IPS-15b (cell line): ENCODE measurements around the gene CCL13.

Experiments used
- H3K27me3 ChIP-seq: one replicate; pipeline ENCODE4 v1.6.1; 2013; ENCODE audit warnings: low read length; ENCODE audit not compliant: control insufficient read depth, insufficient read depth
- H3K36me3 ChIP-seq: one replicate; pipeline ENCODE4 v1.6.1; 2013; ENCODE audit warnings: low read length; ENCODE audit not compliant: control insufficient read depth, insufficient read depth
- H3K4me1 ChIP-seq: one replicate; pipeline ENCODE4 v1.6.1; 2013; ENCODE audit warnings: mild to moderate bottlenecking, low read length; ENCODE audit not compliant: control insufficient read depth, insufficient read depth
- H3K4me3 ChIP-seq: one replicate; pipeline ENCODE4 v1.5.1; 2013; ENCODE audit warnings: low read depth, low read length
- H3K9ac ChIP-seq: one replicate; pipeline ENCODE4 v1.6.1; 2013; ENCODE audit warnings: low read depth, mild to moderate bottlenecking, low read length
- H3K9me3 ChIP-seq: one replicate; pipeline ENCODE4 v1.6.1; 2013; ENCODE audit warnings: mild to moderate bottlenecking, low read length; ENCODE audit not compliant: control insufficient read depth, insufficient read depth

Gene CCL13

GRCh38 chr17:34364751-34365150 is 8.5 kb downstream of the CCL13 start:
- Histone ChIP-seq H3K27me3 (peaks cover 2% of the 10 kb centered on the region), H3K4me1 (no peaks in the 10 kb centered on the region), H3K9me3 (no peaks in the 10 kb centered on the region), H3K9ac (no peak overlapping the region), H3K4me3 (no peak overlapping the region), H3K36me3 (no peaks in the 10 kb centered on the region)

- Histone ChIP-seq H3K9ac (no peak overlapping the region), H3K4me3 (no peak overlapping the region), H3K36me3 (no peaks in the 10 kb centered on the region), H3K4me1 (no peaks in the 10 kb centered on the region), H3K27me3 (peaks cover 2% of the 10 kb centered on the region), H3K9me3 (no peaks in the 10 kb centered on the region)
Measured at GRCh38 chr17:34365340-34365739, 9.1 kb downstream of the CCL13 start.

GRCh38 chr17:34366010-34366409 is 9.7 kb downstream of the CCL13 start:
- peaks cover 2% of the 10 kb centered on the region for H3K27me3 ChIP-seq
- H3K4me1 ChIP-seq: no peaks in the 10 kb centered on the region
- no peak overlapping the region for H3K9ac ChIP-seq
- no peaks in the 10 kb centered on the region for H3K9me3 ChIP-seq
- no peaks in the 10 kb centered on the region for H3K36me3 ChIP-seq
- H3K4me3 ChIP-seq: no peak overlapping the region

DNA sequence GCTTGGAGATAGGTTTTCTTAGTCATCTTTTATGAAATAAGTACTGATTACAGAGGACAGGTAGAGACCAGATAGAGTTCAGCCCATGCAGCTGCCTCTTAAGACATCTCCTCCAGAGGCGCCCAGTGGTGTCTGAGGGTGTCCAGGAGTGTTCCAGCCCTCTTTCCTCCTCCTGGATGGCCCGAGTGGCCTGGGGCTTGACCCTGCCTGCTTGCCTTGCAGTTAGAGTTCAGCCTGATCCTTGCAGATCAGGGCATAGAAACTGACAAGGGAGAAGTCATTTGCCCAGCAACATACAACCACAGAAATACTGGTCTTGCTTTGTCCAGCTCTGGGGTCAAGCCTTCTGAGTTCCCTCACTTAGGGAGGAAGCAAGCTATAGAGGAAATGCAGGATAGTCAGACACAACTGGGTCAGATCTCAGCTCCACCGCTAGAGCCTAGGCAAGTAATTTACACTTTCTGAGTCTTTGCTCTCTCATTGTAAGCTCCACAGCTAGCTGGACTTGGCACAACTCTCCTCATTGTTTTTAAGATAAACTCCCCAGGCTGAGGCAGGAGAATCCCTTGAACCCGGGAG is 10.3 kb downstream of the CCL13 start:
- Histone ChIP-seq H3K4me1 (no peaks in the 10 kb centered on the region), H3K27me3 (peaks cover 2% of the 10 kb centered on the region), H3K9ac (no peak overlapping the region), H3K9me3 (no peaks in the 10 kb centered on the region), H3K36me3 (no peaks in the 10 kb centered on the region), H3K4me3 (no peak overlapping the region)

- Histone ChIP-seq H3K9ac (no peak overlapping the region), H3K4me1 (no peaks in the 10 kb centered on the region), H3K9me3 (no peaks in the 10 kb centered on the region), H3K4me3 (no peak overlapping the region), H3K27me3 (no peaks in the 10 kb centered on the region), H3K36me3 (no peaks in the 10 kb centered on the region)
Measured at GRCh38 chr17:34367486-34368195, 11.4 kb downstream of the CCL13 start.

GRCh38 chr17:34368196-34368945 is 12.1 kb downstream of the CCL13 start:
- no peak overlapping the region for H3K9ac ChIP-seq
- H3K9me3 ChIP-seq: no peaks in the 10 kb centered on the region
- no peaks in the 10 kb centered on the region for H3K4me1 ChIP-seq
- no peaks in the 10 kb centered on the region for H3K27me3 ChIP-seq
- no peak overlapping the region for H3K4me3 ChIP-seq
- no peaks in the 10 kb centered on the region for H3K36me3 ChIP-seq

GRCh38 chr17:34368946-34369500 is 12.7 kb downstream of the CCL13 start:
- no peaks in the 10 kb centered on the region for H3K27me3 ChIP-seq
- no peaks in the 10 kb centered on the region for H3K4me1 ChIP-seq
- H3K4me3 ChIP-seq: no peak overlapping the region
- no peak overlapping the region for H3K9ac ChIP-seq
- no peaks in the 10 kb centered on the region for H3K9me3 ChIP-seq
- H3K36me3 ChIP-seq: no peaks in the 10 kb centered on the region

DNA sequence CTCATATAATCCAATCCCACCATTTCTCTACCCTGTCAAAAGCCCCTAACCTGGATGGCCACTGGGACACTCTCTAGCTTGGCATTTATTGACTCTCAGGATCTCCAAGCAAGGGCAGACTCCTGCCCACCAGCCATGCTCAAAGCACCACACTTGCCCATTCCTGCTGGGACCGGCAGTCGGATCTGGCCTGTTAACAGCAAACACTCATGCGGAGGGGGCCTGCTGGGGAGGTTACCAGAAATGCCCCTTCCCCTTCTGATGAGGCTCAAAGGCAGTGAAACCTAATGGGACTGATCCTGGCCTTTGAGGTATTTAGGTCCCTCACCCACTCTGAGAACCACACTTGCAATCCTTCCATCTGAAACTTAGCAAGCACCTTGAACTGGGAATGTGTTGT is 13.3 kb downstream of the CCL13 start:
- Histone ChIP-seq H3K27me3 (no peaks in the 10 kb centered on the region), H3K4me3 (no peak overlapping the region), H3K4me1 (no peaks in the 10 kb centered on the region), H3K9me3 (no peaks in the 10 kb centered on the region), H3K9ac (no peak overlapping the region), H3K36me3 (no peaks in the 10 kb centered on the region)

DNA sequence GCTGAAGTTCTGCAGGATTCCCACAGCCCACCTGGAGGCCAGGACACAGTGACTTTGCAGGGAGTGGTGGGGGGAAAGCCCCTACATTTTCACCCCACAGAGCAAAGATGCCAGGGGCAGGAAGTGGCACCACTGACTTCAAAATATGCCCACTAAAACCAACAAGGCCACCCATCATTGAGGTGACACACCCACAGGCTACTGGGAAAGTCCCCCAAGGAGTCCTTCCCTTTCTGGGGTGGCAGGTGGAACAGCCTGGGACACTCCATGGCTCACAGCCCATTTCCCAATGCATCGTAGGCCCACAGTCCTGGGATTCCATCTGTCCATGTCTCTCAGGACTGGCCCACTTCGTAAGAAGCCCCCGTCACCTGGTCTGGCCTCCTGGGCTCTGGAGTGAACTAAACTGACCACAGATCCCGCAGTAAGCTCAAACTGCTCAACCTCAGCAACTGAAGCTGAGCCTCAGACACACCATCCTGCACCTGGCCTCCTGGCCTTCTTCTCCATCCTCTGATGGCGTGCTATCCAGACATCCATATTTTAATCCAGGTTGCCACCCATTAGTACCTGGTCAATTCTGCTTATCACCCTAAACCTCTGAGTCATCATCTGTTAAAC is 14.2 kb downstream of the CCL13 start:
- Histone ChIP-seq H3K4me1 (no peaks in the 10 kb centered on the region), H3K36me3 (no peaks in the 10 kb centered on the region), H3K4me3 (no peak overlapping the region), H3K9ac (no peak overlapping the region), H3K27me3 (no peaks in the 10 kb centered on the region), H3K9me3 (no peaks in the 10 kb centered on the region)

- Histone ChIP-seq H3K27me3 (no peaks in the 10 kb centered on the region), H3K4me3 (no peak overlapping the region), H3K36me3 (no peaks in the 10 kb centered on the region), H3K4me1 (no peaks in the 10 kb centered on the region), H3K9me3 (no peaks in the 10 kb centered on the region), H3K9ac (no peak overlapping the region)
Measured at GRCh38 chr17:34370997-34371395, 14.7 kb downstream of the CCL13 start.

DNA sequence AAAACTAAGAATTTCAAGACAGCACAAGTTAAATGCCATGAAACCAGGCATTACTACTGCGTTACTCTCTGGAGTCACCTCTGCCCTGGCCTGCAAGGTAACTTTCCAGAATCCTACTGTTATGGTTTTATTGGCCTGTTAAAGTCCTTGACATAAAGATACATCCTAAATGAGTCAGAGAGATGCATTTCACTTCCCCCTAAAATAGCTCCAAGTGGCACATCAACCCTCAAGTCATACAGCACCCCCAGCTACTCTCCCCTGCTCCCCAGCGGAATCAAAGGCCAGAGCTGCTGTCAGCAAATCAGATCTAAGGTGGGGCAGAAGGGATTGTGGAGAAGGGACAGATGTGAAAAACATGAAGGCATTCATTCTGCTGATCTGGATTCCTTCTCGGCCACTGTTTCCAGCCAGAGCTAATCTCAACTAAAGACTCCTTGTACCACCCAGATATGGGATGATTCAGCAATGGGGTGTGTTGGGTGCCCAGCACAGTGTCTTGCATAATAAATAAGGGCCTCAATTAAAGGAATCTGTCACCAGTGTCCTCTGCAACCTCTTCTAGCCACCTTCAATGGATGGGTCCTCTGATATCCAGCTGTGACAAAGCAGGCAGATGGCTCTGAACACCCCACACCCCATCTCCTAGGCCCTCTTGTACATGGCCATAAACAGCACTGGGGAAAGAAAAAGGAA is 15.3 kb downstream of the CCL13 start:
- H3K4me1 ChIP-seq: no peaks in the 10 kb centered on the region
- H3K4me3 ChIP-seq: no peak overlapping the region
- no peaks in the 10 kb centered on the region for H3K27me3 ChIP-seq
- H3K9me3 ChIP-seq: no peaks in the 10 kb centered on the region
- H3K36me3 ChIP-seq: no peaks in the 10 kb centered on the region
- H3K9ac ChIP-seq: no peak overlapping the region
